Endothelial cell of umbilical vein (primary cell): ENCODE data around the gene TRAIP. TPM values are rescaled to one million over a fixed set of nuclear protein-coding genes. Genes with fewer than 3 reads are reported as not detected.

Experiments
- BruUV-seq: library from RNA; stranded (reverse); fragments of 400-500 nt; replicated peaks from 2 replicates; lab custom pipeline; 2021; lab: Mats Ljungman, UMichigan
- CTCF ChIA-PET: fragments of 300-600, 350-600 bp; sonication (Branson Sonifier 250); formaldehyde crosslinking; loops from one replicate; lab custom pipeline; 2021; ENCODE audit warnings: antibody characterized with exemption, inconsistent platforms; lab: Charles Lee
- POLR2A ChIA-PET: fragments of 300-600, 350-600 bp; sonication (Branson Sonifier 250); formaldehyde crosslinking; loops from one replicate; lab custom pipeline; 2021; ENCODE audit warnings: antibody characterized with exemption, inconsistent platforms; lab: Charles Lee
- DNase-seq: peaks from one replicate; pipeline ENCODE4 v3.0.0-alpha.2; 2011; ENCODE audit warnings: low read depth, low spot score
- FAIRE-seq: peaks from 2 replicates; lab custom pipeline; 2011; peaks lifted over from hg19 to GRCh38; lab: Jason Lieb, UNC
- H2AFZ ChIP-seq: 2 replicates; pipeline ENCODE4 v1.6.0; 2012; ENCODE audit warnings: low read depth, low read length, control low read depth, inconsistent platforms
- H3K27ac ChIP-seq: 2 replicates; pipeline ENCODE4 v1.5.1; 2011; ENCODE audit warnings: low read depth, mild to moderate bottlenecking, control low read depth, low read length, moderate library complexity; ENCODE audit not compliant: insufficient read depth
- H3K27me3 ChIP-seq, 2 experiments: 2 replicates each; pipeline versions ENCODE4 v1.6.0 to v1.6.1; 2011; ENCODE audit warnings: low read length in 2 of 2, mixed read lengths in 1 of 2; ENCODE audit not compliant: control insufficient read depth in 2 of 2, insufficient read depth in 2 of 2
- H3K36me3 ChIP-seq, 2 experiments: 2 replicates in 1 of 2; 3 replicates in 1 of 2; pipeline ENCODE4 v1.5.1; 2011; ENCODE audit warnings: low read length in 2 of 2, mild to moderate bottlenecking in 1 of 2, moderate library complexity in 1 of 2; ENCODE audit not compliant: control insufficient read depth in 2 of 2, insufficient read depth in 2 of 2; ENCODE audit errors: extremely low read depth in 1 of 2
- H3K4me1 ChIP-seq: 3 replicates; pipeline ENCODE4 v1.5.1; 2011; ENCODE audit warnings: mild to moderate bottlenecking, low read length; ENCODE audit not compliant: control insufficient read depth, insufficient read depth; ENCODE audit errors: extremely low read depth
- H3K4me2 ChIP-seq: 2 replicates; pipeline ENCODE4 v1.6.1; 2011; ENCODE audit warnings: low read length, control low read depth, mixed read lengths; ENCODE audit not compliant: insufficient read depth
- H3K4me3 ChIP-seq, 3 experiments: fragments of 200-600 bp in 1 of 3; sonication (generic), shearing (Covaris generic) in 1 of 3; replicated peaks in 1 of 3; 2 replicates each; pipeline ENCODE4 v1.5.1; 2011 to 2016; ENCODE audit warnings: control low read depth in 3 of 3, low read length in 3 of 3, mild to moderate bottlenecking in 2 of 3, inconsistent platforms in 1 of 3, low read depth in 1 of 3, moderate library complexity in 1 of 3; ENCODE audit not compliant: insufficient read depth in 1 of 3
- H3K79me2 ChIP-seq: 2 replicates; pipeline ENCODE4 v1.6.0; 2012; ENCODE audit warnings: low read length, inconsistent platforms; ENCODE audit not compliant: control insufficient read depth, insufficient read depth
- H3K9ac ChIP-seq: replicated peaks from 2 replicates; pipeline ENCODE3; 2011; ENCODE audit warnings: low read length, control low read depth; ENCODE audit not compliant: insufficient read depth; ENCODE audit errors: extremely low read depth
- H3K9me1 ChIP-seq: replicated peaks from 3 replicates; pipeline ENCODE4 v1.6.0; 2011; ENCODE audit warnings: mild to moderate bottlenecking, low read length; ENCODE audit not compliant: control insufficient read depth, insufficient read depth; ENCODE audit errors: extremely low read depth
- H3K9me3 ChIP-seq: replicated peaks from 2 replicates; pipeline ENCODE4 v1.5.1; 2012; ENCODE audit warnings: low read length, inconsistent platforms; ENCODE audit not compliant: control insufficient read depth, insufficient read depth
- H4K20me1 ChIP-seq: replicated peaks from 2 replicates; pipeline ENCODE3; 2011; ENCODE audit warnings: mild to moderate bottlenecking, low read length; ENCODE audit not compliant: control insufficient read depth, insufficient read depth; ENCODE audit errors: extremely low read depth
- EZH2 ChIP-seq: IDR thresholded peaks from 2 replicates; pipeline ENCODE4 v1.6.1; 2012; ENCODE audit warnings: borderline replicate concordance, low read depth, mild to moderate bottlenecking, moderate library complexity, low read length, inconsistent platforms; ENCODE audit not compliant: severe bottlenecking
- FOS ChIP-seq: IDR thresholded peaks from 2 replicates; pipeline ENCODE4 v1.6.1; 2011; ENCODE audit warnings: mild to moderate bottlenecking, low read length, moderate library complexity, borderline replicate concordance; ENCODE audit not compliant: insufficient read depth
- GATA2 ChIP-seq: IDR thresholded peaks from 2 replicates; pipeline ENCODE4 v1.7.0; 2011; ENCODE audit warnings: low read depth, mild to moderate bottlenecking, moderate library complexity, mixed read lengths, low read length; ENCODE audit not compliant: insufficient read length, insufficient read depth
- JUN ChIP-seq: IDR thresholded peaks from 2 replicates; pipeline ENCODE4 v1.6.1; 2011; ENCODE audit warnings: borderline replicate concordance, low read depth; ENCODE audit not compliant: insufficient read length, insufficient read depth
- MYC ChIP-seq: IDR thresholded peaks from one replicate; pipeline ENCODE4 v1.6.1; 2011; ENCODE audit warnings: mild to moderate bottlenecking, low read depth, low read length
- POLR2A ChIP-seq: IDR thresholded peaks from 2 replicates; pipeline ENCODE4 v1.6.1; 2012; ENCODE audit warnings: low read depth, mild to moderate bottlenecking, control low read depth, low read length
- POLR2AphosphoS5 ChIP-seq: IDR thresholded peaks from 2 replicates; pipeline ENCODE4 v1.6.1; 2012; ENCODE audit warnings: low read depth, mild to moderate bottlenecking, control low read depth, low read length, moderate library complexity; ENCODE audit not compliant: insufficient read depth
- dilution Hi-C: fragments of 300-500 bp; cut with MboI; formaldehyde crosslinking; loops from one replicate; pipeline ENCODE4 v1.15.0; 2019; ENCODE audit warnings: low sequenced_read_pairs; ENCODE audit not compliant: extremely low pct_ligation_motif_present
- intact Hi-C: fragments of 100-400 bp; cut with micrococcal nuclease; formaldehyde crosslinking; loops from one replicate; pipeline ENCODE4 v1.10.0; 2022
- polyA plus RNA-seq, 4 experiments: library from polyadenylated mRNA; depleted of rRNA in 3 of 4; stranded (reverse) in 3 of 4; unstranded in 1 of 4; fragments of >200 nt; gene quantifications; 2 replicates each; pipeline versions ENCODE4 v1.2.1 to v1.2.3, GENCODE V29; 2011 to 2012; ENCODE audit warnings: missing spikeins in 1 of 4
- total RNA-seq: library from RNA; stranded (reverse); gene quantifications from 2 replicates; pipeline ENCODE4 v1.2.3, GENCODE V29; 2021
- TF ChIP-seq, protein P1 (sequence below), 2 donors: IDR thresholded peaks; 1 replicate in 1 of 2; 2 replicates in 1 of 2; pipeline ENCODE4 v1.5.1; 2011; ENCODE audit warnings: low read length in 2 of 2, mild to moderate bottlenecking in 2 of 2, moderate library complexity in 2 of 2, control low read depth in 1 of 2, inconsistent platforms in 1 of 2, low read depth in 1 of 2; ENCODE audit not compliant: insufficient read depth in 1 of 2; ENCODE audit errors: extremely low read depth in 1 of 2

The TRAIP gene
- total and polyA plus RNA-seq, 2 donors (not counting 3 experiments of a cell fraction or from before 2014, with no cell fraction given) = 9.5 to 13.4 TPM

DNA sequence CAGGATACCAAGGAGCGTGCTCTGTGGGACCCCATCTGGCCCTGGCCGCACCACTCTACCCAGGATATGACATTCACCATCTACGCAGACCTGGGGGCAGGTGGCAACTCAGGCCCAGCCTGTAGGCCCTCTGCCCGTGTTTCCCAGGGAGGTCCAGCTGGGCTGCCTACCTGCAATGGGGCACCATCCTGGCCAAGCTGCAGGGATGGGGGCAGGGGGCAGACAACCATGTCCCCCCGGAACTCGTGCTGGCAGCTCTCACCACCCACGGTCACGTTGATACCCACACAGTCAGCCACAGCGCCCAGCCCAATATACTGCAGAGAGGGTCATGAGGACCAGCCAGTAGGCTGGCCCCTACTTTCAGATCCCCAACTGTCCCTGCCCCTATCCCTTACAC, 39.4 kb upstream of the TRAIP start:
- FAIRE-seq (no peak), DNase-seq (no peak)
- H3K4me2 ChIP-seq = no peak overlapping the region
- H3K27ac ChIP-seq = no peak overlapping the region
- H3K9ac ChIP-seq = no peak overlapping the region
- no peak overlapping the region for H2AFZ ChIP-seq
- H4K20me1 ChIP-seq = no peaks in the 10 kb centered on the region
- CTCF ChIA-PET = interaction anchor here (1.2 to 1.3 kb wide), 2 partner anchors 54 to 57 kb away, joined by 3 to 6 read pairs; no protein-coding TSS in a partner anchor
- intact Hi-C loops (no loop called here), dilution Hi-C loops (no loop called here)
- H3K4me3 ChIP-seq = no peak overlapping the region
- no peaks in the 10 kb centered on the region for H3K9me3 ChIP-seq
- no peak for TF ChIP-seq GATA2
- no peak for TF ChIP-seq POLR2AphosphoS5
- no peak for TF ChIP-seq EZH2
- no peak for TF ChIP-seq MYC
- TF ChIP-seq, protein P1, sequence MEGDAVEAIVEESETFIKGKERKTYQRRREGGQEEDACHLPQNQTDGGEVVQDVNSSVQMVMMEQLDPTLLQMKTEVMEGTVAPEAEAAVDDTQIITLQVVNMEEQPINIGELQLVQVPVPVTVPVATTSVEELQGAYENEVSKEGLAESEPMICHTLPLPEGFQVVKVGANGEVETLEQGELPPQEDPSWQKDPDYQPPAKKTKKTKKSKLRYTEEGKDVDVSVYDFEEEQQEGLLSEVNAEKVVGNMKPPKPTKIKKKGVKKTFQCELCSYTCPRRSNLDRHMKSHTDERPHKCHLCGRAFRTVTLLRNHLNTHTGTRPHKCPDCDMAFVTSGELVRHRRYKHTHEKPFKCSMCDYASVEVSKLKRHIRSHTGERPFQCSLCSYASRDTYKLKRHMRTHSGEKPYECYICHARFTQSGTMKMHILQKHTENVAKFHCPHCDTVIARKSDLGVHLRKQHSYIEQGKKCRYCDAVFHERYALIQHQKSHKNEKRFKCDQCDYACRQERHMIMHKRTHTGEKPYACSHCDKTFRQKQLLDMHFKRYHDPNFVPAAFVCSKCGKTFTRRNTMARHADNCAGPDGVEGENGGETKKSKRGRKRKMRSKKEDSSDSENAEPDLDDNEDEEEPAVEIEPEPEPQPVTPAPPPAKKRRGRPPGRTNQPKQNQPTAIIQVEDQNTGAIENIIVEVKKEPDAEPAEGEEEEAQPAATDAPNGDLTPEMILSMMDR (IDR thresholded peaks at IDR 0.05; ENCODE audit: extremely low read depth in 1 of 2, insufficient read depth in 1 of 2, low read depth in 1 of 2, low read length in 2 of 2) = no peak
- TF ChIP-seq POLR2A = no peak
- TF ChIP-seq JUN = no peak
- TF ChIP-seq FOS = no peak
- H3K4me1 ChIP-seq = no peaks in the 10 kb centered on the region
- no TSS peak for BruUV-seq
- H3K9me1 ChIP-seq = no peaks in the 10 kb centered on the region
- no peaks in the 10 kb centered on the region for H3K36me3 ChIP-seq
- no peaks in the 10 kb centered on the region for H3K79me2 ChIP-seq
- POLR2A ChIA-PET = no interaction called here
- H3K27me3 ChIP-seq = no peaks in the 10 kb centered on the region
